A549 (cell line): ENCODE measurements around the gene GPC1.

ENCODE experiments used
- CTCF ChIP-seq: fragments of >200 bp; sonication (Bioruptor Twin); formaldehyde crosslinking; IDR thresholded peaks from 3 replicates; pipeline ENCODE4 v1.5.1; 2016
- EP300 ChIP-seq, 2 experiments: fragments of >200 bp; sonication (Bioruptor Twin); formaldehyde crosslinking; IDR thresholded peaks; 2 replicates in 1 of 2; 3 replicates in 1 of 2; pipeline ENCODE4 v1.6.1; 2016 to 2017
- GATA3 ChIP-seq: IDR thresholded peaks from 2 replicates; pipeline ENCODE4 v1.6.1; 2012; ENCODE audit warnings: borderline replicate concordance
- JUN ChIP-seq, 2 experiments: fragments of >200 bp; sonication (Bioruptor Twin); formaldehyde crosslinking; IDR thresholded peaks; 2 replicates in 1 of 2; 3 replicates in 1 of 2; pipeline ENCODE4 v1.6.1; 2016 to 2017
- POLR2A ChIP-seq: IDR thresholded peaks from 2 replicates; pipeline ENCODE4 v1.6.1; 2012; ENCODE audit warnings: mild to moderate bottlenecking, low read length
- RAD21 ChIP-seq, 2 experiments: fragments of >200 bp in 1 of 2; sonication (Bioruptor Twin) in 1 of 2; formaldehyde crosslinking in 1 of 2; IDR thresholded peaks in 1 of 2; conservative IDR thresholded peaks in 1 of 2; 2 replicates in 1 of 2; 3 replicates in 1 of 2; pipeline ENCODE4 v1.6.1; 2012 to 2018; ENCODE audit warnings: inconsistent platforms in 1 of 2
- SMC3 ChIP-seq: fragments of >200 bp; sonication (Bioruptor Twin); formaldehyde crosslinking; IDR thresholded peaks from 3 replicates; pipeline ENCODE4 v1.6.1; 2018; ENCODE audit warnings: inconsistent platforms

- TF ChIP-seq EP300 (IDR thresholded peaks at IDR 0.05) (no peak), RAD21 (conservative IDR thresholded peaks at IDR 0.05 in 1 of 2, IDR thresholded peaks at IDR 0.05 in 1 of 2) (no peak), SMC3 (no peak), CTCF (no peak), GATA3 (no peak), JUN (IDR thresholded peaks at IDR 0.05) (no peak), POLR2A (no peak)
Observed at GRCh38 chr2:240395896-240396622, 39.4 kb upstream of the GPC1 start.
